CD14-positive monocyte (primary cell): ENCODE data around the gene MAP3K10. TPM values are rescaled to one million over a fixed set of nuclear protein-coding genes. Genes with fewer than 3 reads are reported as not detected.
"Not testable (repeated sequence)": the region's sequence is repeated elsewhere in the genome, so short reads cannot be mapped to it uniquely, and the experiment has no call there.

Source experiments
- DNase-seq, 3 donors: peaks; one replicate each; pipeline ENCODE4 v3.0.0-alpha.2; 2011 to 2022
- H2AFZ ChIP-seq: 2 replicates; pipeline ENCODE4 v1.6.0; 2012; ENCODE audit warnings: mild to moderate bottlenecking, low read depth, low read length, inconsistent platforms; ENCODE audit not compliant: insufficient read depth, poor library complexity, severe bottlenecking
- H3K27ac ChIP-seq, 2 donors: 1 replicate in 1 of 2; 2 replicates in 1 of 2; pipeline ENCODE4 v1.5.1; 2012 to 2013; ENCODE audit warnings: low read length in 2 of 2, control low read depth in 1 of 2, inconsistent platforms in 1 of 2, low read depth in 1 of 2, mild to moderate bottlenecking in 1 of 2
- H3K27me3 ChIP-seq, 2 donors: one replicate each; pipeline versions ENCODE4 v1.6.0 to v1.6.1; 2011 to 2013; ENCODE audit warnings: low read length in 2 of 2; ENCODE audit not compliant: control insufficient read depth in 2 of 2, insufficient read depth in 2 of 2
- H3K36me3 ChIP-seq, 2 donors: replicated peaks in 1 of 2; 1 replicate in 1 of 2; 2 replicates in 1 of 2; pipeline versions ENCODE4 v1.5.1 to v1.6.1; 2012 to 2013; ENCODE audit warnings: low read length in 2 of 2, control low read depth in 1 of 2, inconsistent platforms in 1 of 2, mild to moderate bottlenecking in 1 of 2; ENCODE audit not compliant: insufficient read depth in 2 of 2, control insufficient read depth in 1 of 2
- H3K4me1 ChIP-seq, 2 donors: 1 replicate in 1 of 2; 2 replicates in 1 of 2; pipeline versions ENCODE4 v1.5.1 to v1.6.1; 2012 to 2013; ENCODE audit warnings: low read length in 2 of 2, control low read depth in 1 of 2, inconsistent platforms in 1 of 2, mild to moderate bottlenecking in 1 of 2, moderate library complexity in 1 of 2; ENCODE audit not compliant: insufficient read depth in 2 of 2, control insufficient read depth in 1 of 2
- H3K4me2 ChIP-seq: replicated peaks from 2 replicates; pipeline ENCODE3; 2012; ENCODE audit warnings: low read length, moderate library complexity, mild to moderate bottlenecking; ENCODE audit not compliant: poor library complexity, severe bottlenecking; ENCODE audit errors: extremely low read depth
- H3K4me3 ChIP-seq, 3 experiments: fragments of 200-600 bp in 1 of 3; sonication (generic) in 1 of 3; replicated peaks in 1 of 3; 1 replicate in 2 of 3; 2 replicates in 1 of 3; pipeline ENCODE4 v1.5.1; 2011 to 2013; ENCODE audit warnings: low read length in 3 of 3, mild to moderate bottlenecking in 3 of 3, control low read depth in 2 of 3, low read depth in 2 of 3, inconsistent platforms in 1 of 3, moderate library complexity in 1 of 3
- H3K79me2 ChIP-seq: 2 replicates; pipeline ENCODE4 v1.6.0; 2012; ENCODE audit warnings: mild to moderate bottlenecking, control low read depth, inconsistent platforms, low read length, moderate library complexity; ENCODE audit not compliant: insufficient read depth
- H3K9ac ChIP-seq: 2 replicates; pipeline ENCODE4 v1.6.0; 2017; ENCODE audit warnings: low read length, mild to moderate bottlenecking; ENCODE audit not compliant: insufficient read depth, poor library complexity, severe bottlenecking
- H3K9me3 ChIP-seq, 2 donors: replicated peaks in 1 of 2; 1 replicate in 1 of 2; 2 replicates in 1 of 2; pipeline versions ENCODE4 v1.5.1 to v1.6.1; 2012 to 2013; ENCODE audit warnings: low read length in 2 of 2, control low read depth in 1 of 2; ENCODE audit not compliant: control insufficient read depth in 1 of 2, insufficient read depth in 1 of 2
- H4K20me1 ChIP-seq: 2 replicates; pipeline ENCODE4 v1.6.0; 2012; ENCODE audit warnings: mild to moderate bottlenecking, low read length, control low read depth, moderate library complexity; ENCODE audit not compliant: insufficient read depth
- H3K27ac Mint-ChIP-seq, 7 donors: one replicate each; pipeline ENCODE4 v1.8.0; 2020; ENCODE audit warnings: mild to moderate bottlenecking in 7 of 7, mixed read lengths in 7 of 7, moderate library complexity in 6 of 7, inconsistent platforms in 2 of 7
- H3K27me3 Mint-ChIP-seq, 3 donors: one replicate each; pipeline ENCODE4 v1.8.0; 2021 to 2022; ENCODE audit warnings: low read depth in 3 of 3, mild to moderate bottlenecking in 3 of 3, mixed read lengths in 3 of 3, moderate library complexity in 3 of 3, inconsistent platforms in 1 of 3
- H3K36me3 Mint-ChIP-seq, 2 donors: one replicate each; pipeline ENCODE4 v1.8.0; 2020; ENCODE audit warnings: mixed read lengths in 2 of 2, inconsistent platforms in 1 of 2, mild to moderate bottlenecking in 1 of 2
- H3K4me1 Mint-ChIP-seq: one replicate; pipeline ENCODE4 v1.8.0; 2020; ENCODE audit warnings: mild to moderate bottlenecking, mixed read lengths
- H3K4me3 Mint-ChIP-seq, 2 donors: one replicate each; pipeline ENCODE4 v1.8.0; 2020; ENCODE audit warnings: mild to moderate bottlenecking in 2 of 2, mixed read lengths in 2 of 2, moderate library complexity in 1 of 2
- H3K9me3 Mint-ChIP-seq, 7 donors: one replicate each; pipeline ENCODE4 v1.8.0; 2020 to 2022; ENCODE audit warnings: mixed read lengths in 7 of 7, mild to moderate bottlenecking in 6 of 7, moderate library complexity in 6 of 7, inconsistent platforms in 2 of 7
- WGBS: methylation state at CpG from one replicate; pipeline ENCODE4 v1.1.5; 2013; ENCODE audit warnings: missing lambda C conversion rate; ENCODE audit not compliant: insufficient coverage; 5-methylcytosine and 5-hydroxymethylcytosine counted together
- intact Hi-C, 2 donors: fragments of 100-400 bp; cut with micrococcal nuclease; formaldehyde crosslinking; loops; one replicate each; pipeline versions ENCODE4 v1.15.0 to v1.15.1; 2023
- polyA plus RNA-seq, 3 donors: library from polyadenylated mRNA; depleted of rRNA in 1 of 3; unstranded in 2 of 3; stranded (reverse) in 1 of 3; fragments of 300-500 nt in 2 of 3; fragments of >200 nt in 1 of 3; fragmentation: Illumina TruSeq in 2 of 3; gene quantifications; 1 replicate in 2 of 3; 2 replicates in 1 of 3; pipeline ENCODE4 v1.2.3, GENCODE V29; 2012 to 2021
- TF ChIP-seq, protein P1 (sequence below): fragments of 200-600 bp; IDR thresholded peaks from one replicate; pipeline ENCODE4 v1.8.0; 2022; ENCODE audit warnings: antibody characterized with exemption, mild to moderate bottlenecking

Gene MAP3K10
- polyA plus RNA-seq, 3 donors, result 0.05 to 9.1 TPM; not detected in 1

GRCh38 chr19:40217934-40218890 is 27.0 kb downstream of the MAP3K10 start, which contains the start of gene TTC9B:
TTC9B (minus strand) TSS chr19:40218384; CDS start chr19:40218381, 3 bp downstream.
- H3K4me3 Mint-ChIP-seq, result peak within 1 kb of the TSS in 1 of 2 donors; percentile 83
- Histone ChIP-seq H3K4me3 (no peak within 1 kb of the TSS), H3K4me2 (no peak within 1 kb of the TSS), H3K27me3 (peaks cover 33 to 56% of the 10 kb centered on the region in 2 donors), H3K36me3 (no peaks in the 10 kb centered on the region), H3K9me3 (peaks cover 10 to 16% of the 10 kb centered on the region in 2 donors), H3K27ac (no peak within 1 kb of the TSS), H2AFZ (no peak within 1 kb of the TSS), H3K79me2 (no peaks in the 10 kb centered on the region), H3K4me1 (no peaks in the 10 kb centered on the region), H4K20me1 (no peaks in the 10 kb centered on the region), H3K9ac (no peak within 1 kb of the TSS)
- H3K4me1 Mint-ChIP-seq, result peaks cover 4% of the 10 kb centered on the region
- peaks cover 2 to 3% of the 10 kb centered on the region in 2 donors for H3K36me3 Mint-ChIP-seq
- TF ChIP-seq, protein P1, sequence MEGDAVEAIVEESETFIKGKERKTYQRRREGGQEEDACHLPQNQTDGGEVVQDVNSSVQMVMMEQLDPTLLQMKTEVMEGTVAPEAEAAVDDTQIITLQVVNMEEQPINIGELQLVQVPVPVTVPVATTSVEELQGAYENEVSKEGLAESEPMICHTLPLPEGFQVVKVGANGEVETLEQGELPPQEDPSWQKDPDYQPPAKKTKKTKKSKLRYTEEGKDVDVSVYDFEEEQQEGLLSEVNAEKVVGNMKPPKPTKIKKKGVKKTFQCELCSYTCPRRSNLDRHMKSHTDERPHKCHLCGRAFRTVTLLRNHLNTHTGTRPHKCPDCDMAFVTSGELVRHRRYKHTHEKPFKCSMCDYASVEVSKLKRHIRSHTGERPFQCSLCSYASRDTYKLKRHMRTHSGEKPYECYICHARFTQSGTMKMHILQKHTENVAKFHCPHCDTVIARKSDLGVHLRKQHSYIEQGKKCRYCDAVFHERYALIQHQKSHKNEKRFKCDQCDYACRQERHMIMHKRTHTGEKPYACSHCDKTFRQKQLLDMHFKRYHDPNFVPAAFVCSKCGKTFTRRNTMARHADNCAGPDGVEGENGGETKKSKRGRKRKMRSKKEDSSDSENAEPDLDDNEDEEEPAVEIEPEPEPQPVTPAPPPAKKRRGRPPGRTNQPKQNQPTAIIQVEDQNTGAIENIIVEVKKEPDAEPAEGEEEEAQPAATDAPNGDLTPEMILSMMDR, result no peak
- H3K27ac Mint-ChIP-seq, result peak within 1 kb of the TSS in 1 of 7 donors; percentile 6
- intact Hi-C loops, result no loop called here
- DNase-seq, result no peak
- 4% methylated on average over 66 of the region's 75 CpGs for WGBS
- peaks cover 8 to 26% (median 18%) of the 10 kb centered on the region in 7 donors for H3K9me3 Mint-ChIP-seq
- H3K27me3 Mint-ChIP-seq, result peaks cover 62 to 73% (median 72%) of the 10 kb centered on the region in 3 donors

DNA sequence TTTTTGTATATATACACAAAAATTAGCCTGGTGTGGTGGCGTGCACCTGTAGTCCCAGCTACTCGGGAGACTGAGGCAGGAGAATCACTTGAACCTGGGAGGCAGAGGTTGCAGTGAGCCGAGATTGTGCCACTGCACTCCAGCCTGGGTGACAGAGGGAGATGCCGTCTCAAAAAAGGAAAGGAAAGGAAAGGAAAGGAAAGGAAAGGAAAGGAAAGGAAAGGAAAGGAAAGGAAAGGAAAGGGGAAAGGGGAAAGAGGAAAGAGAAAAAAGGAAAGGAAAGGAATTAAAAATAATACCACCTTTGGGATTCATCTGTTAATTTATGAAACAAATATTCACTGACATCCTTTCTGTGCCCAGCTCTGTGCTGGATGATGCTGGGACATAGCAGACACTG is 27.8 kb downstream of the MAP3K10 start:
- not testable (repeated sequence) for H2AFZ ChIP-seq
- H3K27me3 ChIP-seq, result peaks cover 39 to 64% of the 10 kb centered on the region in 2 donors

More for the DNA sequence above, 27.8 kb downstream of the MAP3K10 start:
- 100% methylated on average over 1 of the region's 4 CpGs for WGBS
- H3K36me3 ChIP-seq, H3K4me2 ChIP-seq, intact Hi-C loops, H3K4me1 Mint-ChIP-seq, H3K4me1 ChIP-seq, H3K9ac ChIP-seq, H3K27ac ChIP-seq, H3K79me2 ChIP-seq, H4K20me1 ChIP-seq, H3K36me3 Mint-ChIP-seq, H3K4me3 ChIP-seq, DNase-seq: not testable (repeated sequence)
- Mint-ChIP-seq H3K9me3 (peaks cover 8 to 28% (median 19%) of the 10 kb centered on the region in 7 donors), H3K4me3 (peak overlapping the region in 1 of 2 donors; percentile 81), H3K27ac (peak overlapping the region in 1 of 7 donors; percentile 6), H3K27me3 (peaks cover 70 to 82% (median 80%) of the 10 kb centered on the region in 3 donors)
- H3K9me3 ChIP-seq, result peaks cover 10 to 20% of the 10 kb centered on the region in 2 donors
